Right lung (tissue), 5 donors: ENCODE measurements around the gene CRMP1. TPM values are rescaled to one million over a fixed set of nuclear protein-coding genes. Genes with fewer than 3 reads are reported as not detected.

ENCODE experiments used
- DNase-seq, 2 donors: peaks; one replicate each; pipeline ENCODE4 v3.0.0-alpha.2; 2013
- polyA plus RNA-seq, 5 donors: library from polyadenylated mRNA; unstranded; fragments of 120-200 nt; gene quantifications; one replicate each; pipeline versions ENCODE4 v1.2.1 to v1.2.3, GENCODE V29; 2013; ENCODE audit warnings: inconsistent platforms in 1 of 5, low replicate concordance in 1 of 5; ENCODE audit not compliant: insufficient read length in 5 of 5, insufficient read depth in 1 of 5

The CRMP1 gene
- polyA plus RNA-seq, 5 donors: 59.0 to 66.5 (median 61.3) TPM

DNA sequence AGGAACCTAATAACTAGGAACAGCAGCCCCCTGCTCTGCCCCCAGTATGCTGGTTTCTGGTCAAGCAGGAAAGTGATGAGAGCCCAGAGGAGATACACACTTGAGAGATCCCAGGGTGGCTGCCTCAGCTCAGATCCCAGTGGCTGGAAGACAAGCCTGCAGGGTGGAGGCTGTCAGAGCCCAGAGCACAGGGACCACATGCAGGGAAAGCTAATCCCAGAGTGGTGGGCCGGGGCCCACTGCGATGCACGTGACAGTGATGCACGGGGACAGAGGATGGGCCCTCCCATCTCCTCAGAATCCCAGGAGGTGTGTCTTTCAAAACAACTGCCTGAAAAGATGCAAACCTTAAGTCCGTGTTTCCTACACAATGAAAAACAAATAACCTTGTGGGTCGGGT lies 29.1 kb upstream of the CRMP1 start:
- no peak for DNase-seq

- DNase-seq: no peak
These were observed 28.5 kb upstream of the CRMP1 start for GRCh38 chr4:5921101-5921980.

DNA sequence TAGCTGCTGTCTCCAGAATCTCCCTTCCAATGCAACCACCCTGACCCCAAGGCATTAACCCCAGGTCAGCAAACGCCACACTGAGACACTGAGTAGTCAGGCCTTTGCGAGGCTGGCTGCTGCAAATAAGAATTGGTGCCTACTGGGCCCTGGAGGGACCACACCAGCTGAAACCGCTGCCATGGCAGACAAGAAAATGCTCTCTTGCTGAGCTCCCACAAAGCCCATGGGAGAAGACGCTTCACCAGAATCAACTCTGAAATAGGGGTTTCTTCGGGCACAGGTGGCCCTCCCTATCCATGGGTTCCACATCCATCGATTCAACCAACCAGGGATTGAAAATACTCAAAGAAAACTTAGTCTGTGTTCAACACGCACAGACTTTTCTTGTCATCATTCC lies 26.7 kb upstream of the CRMP1 start:
- no peak for DNase-seq

DNA sequence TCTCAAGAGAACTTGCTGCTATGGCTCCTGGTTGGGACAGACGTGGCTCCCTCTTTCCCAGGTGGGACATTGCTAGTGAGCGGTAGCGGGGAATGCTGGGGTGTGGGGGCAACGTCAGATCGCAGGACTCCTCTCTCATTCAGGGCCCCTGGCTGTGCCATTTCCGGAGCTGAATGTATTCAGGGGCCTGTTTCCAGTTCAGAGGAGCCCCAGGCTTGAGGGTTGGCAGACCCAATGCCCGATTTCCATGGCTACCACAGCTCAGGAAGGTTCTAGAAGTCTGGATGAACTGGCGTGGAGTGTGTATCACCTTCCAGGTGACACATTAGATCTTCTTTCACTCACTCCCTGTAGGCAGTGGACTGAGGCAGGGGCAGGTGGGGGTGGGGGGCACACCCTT lies 26.2 kb upstream of the CRMP1 start:
- no peak for DNase-seq

GRCh38 chr4:5918331-5918985 lies 25.6 kb upstream of the CRMP1 start:
- no peak for DNase-seq

DNA sequence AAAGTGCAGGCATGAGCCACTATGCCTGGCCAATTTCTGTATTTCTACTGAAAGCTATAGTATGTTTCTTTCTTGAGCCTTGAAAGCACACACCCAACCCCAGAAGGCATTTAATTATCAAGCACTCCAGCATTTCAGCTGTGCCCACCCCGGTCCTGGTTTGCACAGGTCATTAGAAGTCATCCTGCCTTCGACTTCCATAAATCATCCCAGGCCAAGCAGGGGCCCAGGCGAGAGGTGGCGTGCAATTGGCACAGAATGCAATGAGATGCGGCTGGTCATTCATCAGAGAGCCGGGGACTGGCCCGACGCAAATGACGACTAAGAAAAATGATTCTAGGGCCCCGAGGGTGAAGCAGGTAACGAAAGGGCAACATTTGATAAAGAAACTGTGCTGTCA lies 24.8 kb upstream of the CRMP1 start:
- DNase-seq: no peak

DNA sequence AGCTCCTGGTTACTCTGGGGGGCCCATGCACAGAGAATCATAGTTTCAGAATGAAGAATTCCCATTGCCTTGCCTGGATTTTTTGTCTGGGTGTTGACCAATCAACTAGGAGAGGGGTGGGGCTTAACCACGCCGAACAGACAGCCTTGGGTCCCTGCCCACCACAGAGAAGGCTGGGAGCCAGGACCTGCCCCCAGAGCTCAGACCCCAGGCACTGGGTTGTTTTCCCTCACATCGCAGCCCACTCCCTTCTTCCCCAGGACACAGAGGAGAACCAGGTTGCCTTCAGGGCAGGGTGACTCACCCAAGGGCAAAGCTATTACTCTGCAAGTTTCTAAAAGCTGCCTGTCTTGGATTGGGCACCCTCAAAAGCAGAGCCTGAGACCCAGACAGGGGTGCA lies 23.3 kb upstream of the CRMP1 start:
- DNase-seq: no peak

- no peak for DNase-seq
These were observed 20.6 kb upstream of the CRMP1 start for GRCh38 chr4:5913454-5913853.

DNA sequence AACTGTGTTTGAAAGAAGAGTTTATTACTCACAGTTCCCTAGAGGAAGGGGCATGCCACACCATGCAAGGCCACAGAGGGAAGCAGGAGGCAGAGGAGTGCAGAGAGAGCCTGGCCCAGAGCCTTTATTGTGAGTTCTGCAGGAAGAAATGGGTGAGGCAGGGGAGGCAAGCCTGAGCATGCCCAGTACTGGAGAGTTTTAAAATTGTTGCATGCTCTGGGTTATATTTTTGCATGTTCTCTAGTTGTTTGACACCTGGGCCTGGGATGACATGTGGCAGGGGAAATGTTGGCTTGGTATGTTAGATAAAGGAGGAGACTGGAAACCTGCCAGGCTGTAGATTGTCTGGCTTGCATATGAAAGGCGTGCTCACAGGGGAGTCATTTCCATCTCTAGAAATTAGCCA lies 19.7 kb upstream of the CRMP1 start:
- DNase-seq: no peak

DNA sequence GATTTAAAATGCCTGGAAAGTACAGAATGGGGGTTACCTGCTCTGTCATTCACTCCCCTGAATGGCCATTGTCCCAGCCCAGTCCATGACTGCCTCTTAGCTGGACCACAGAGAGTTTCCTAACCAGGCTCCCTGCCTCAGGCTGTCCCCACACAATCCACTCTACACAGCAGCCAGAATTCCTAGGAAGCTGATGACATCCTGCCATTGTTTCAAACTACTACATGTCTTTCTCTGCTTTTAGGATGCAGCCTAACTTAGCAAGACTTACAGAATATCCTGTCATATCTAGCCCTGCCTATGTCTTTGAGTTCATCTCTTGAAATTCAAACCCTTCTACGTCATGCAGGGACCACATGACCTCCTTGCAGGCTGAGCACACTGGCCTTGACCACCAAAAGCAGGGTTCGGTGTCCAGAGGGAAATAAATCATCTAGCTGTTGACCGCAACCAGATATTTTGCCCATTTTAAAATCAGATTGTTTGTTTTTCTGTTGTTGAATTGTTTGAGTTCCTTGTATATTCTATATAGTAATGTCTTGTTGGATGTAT lies 16.1 kb upstream of the CRMP1 start:
- no peak for DNase-seq

GRCh38 chr4:5906191-5906590 lies 13.3 kb upstream of the CRMP1 start:
- DNase-seq: no peak

- no peak for DNase-seq
These were observed 12.8 kb upstream of the CRMP1 start for GRCh38 chr4:5905714-5906113.

- DNase-seq: no peak
These were observed 8.0 kb upstream of the CRMP1 start for GRCh38 chr4:5900844-5901243.

DNA sequence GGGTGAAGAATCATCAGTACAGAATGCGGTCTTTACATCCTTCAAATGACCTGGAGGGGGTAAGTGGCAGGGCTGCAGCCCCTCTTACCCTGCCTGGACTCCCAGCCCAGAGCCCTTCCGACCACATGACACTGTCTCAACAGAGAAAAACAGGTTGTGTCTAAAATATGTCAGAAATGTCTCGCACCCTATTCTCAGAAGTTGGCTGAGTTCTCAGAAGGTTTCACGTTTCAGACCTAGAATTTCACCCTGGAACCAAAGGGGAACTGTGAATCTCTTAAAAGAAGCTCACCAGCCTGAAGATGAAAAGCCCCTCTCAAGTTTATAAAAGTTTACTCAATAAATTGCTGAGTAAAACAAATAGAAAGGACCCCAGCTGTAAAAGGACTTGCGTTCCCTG lies 7.0 kb upstream of the CRMP1 start:
- DNase-seq: no peak

DNA sequence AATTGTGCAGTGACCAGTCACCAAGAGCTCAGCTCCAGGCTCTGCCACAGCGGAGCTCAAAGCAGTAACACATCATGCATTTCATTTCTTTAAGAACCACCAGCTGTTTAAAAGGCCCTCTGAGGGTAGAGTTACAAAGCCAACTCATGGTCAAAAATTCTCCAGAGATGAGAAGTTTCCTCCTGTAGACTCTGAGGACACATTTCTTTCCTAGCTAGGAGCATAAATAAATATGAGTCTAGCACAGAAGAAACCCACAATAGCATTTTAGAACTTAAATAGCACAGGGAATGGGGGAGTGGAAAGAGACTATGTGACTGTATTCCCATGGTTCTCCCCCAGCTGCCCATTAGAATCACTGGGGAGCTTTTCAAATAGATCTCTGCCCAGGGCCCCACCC lies 6.5 kb upstream of the CRMP1 start:
- DNase-seq: no peak

DNA sequence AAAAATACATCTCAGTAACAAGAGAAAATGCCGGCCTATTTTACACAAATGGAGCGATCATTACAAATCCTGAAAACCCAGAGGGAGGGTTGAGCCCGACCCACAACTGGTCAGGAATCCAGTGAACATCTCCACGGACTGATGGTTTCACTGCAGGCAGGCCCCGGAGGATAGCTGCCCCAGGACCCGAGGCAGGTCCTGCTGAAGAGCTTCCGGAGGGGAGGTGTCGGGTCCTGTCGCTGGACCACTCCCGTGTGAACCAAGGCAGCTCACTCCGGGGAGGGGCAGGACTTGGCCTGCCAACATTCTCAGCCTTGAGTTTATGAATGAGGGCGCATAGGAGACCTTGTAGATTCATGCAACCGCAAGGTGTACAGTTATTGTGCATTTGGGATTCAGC lies 4.8 kb upstream of the CRMP1 start:
- no peak for DNase-seq

GRCh38 chr4:5895287-5895686 lies 2.4 kb upstream of the CRMP1 start:
- DNase-seq: no peak

DNA sequence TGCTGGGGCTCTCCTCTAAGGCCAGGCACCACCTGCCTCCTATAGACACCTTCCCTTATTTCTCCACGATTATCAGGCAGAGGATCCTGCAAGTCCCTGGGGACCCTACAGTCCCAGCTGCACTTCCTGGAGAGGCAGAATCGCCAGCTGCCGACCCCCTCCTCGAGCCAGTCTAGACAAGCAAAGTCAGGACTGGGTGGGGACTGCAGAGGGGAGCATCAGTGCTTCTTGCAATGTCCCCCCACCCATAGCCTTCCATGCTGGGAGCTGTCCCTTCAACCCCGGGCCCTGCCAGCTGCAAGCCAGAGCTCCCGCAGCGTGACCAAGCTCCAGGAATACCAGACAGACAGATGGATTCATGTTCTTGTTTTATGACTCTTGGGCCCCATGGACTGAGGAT lies 1.4 kb upstream of the CRMP1 start:
- DNase-seq: no peak

DNA sequence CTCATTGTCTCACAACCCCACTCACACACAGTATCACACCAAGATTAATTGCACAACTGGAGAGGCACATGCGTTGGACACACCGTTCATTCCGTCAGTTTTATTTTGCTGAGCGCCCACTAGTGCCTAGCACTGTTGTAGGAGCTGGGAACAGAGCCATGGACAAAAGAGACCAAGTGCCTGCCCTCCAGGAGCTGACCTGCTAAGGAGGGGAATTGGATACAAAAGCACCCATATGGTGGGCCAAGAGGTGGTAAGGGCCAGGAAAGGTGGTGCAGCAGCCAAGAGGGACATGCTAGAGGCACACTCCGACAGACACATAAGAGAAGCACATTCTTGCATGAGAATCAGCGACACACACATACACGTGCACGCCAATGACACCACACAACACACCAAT lies 705 bp upstream of the CRMP1 start:
- no peak for DNase-seq

DNA sequence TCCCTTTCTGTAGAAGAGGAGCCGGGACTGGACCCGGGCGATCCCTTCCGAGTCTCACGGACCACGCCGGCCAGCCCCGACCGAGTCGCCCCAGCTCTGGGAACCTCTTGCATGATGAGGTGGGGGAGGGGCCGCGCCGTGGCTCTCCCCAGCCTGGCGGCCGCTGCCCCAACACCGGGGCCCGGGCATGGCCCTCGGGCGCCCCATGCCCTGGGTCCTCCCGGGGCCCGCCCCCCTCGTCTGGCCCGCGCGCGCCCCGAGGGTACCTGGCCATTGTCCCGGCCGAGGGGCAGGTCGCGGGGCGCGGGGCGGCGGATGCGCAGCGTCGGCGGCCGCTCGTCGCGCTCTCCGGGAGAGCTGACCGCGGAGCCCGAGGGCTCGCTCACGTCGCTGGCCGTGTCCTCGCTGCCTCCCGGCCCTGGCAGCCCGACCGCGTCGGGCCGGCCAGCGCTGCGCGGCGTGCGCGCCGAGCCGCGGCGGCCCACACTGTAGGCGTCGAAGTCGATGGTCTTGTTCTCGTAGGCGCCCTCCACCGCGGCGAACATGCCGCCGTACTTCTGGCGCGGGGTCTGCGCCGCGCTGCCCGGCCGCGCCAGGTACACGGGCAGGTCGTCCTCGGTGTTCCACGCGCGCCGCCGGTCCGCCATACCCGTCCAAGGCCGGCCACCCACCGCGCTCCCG lies 423 bp downstream of the CRMP1 start:
- DNase-seq: no peak

DNA sequence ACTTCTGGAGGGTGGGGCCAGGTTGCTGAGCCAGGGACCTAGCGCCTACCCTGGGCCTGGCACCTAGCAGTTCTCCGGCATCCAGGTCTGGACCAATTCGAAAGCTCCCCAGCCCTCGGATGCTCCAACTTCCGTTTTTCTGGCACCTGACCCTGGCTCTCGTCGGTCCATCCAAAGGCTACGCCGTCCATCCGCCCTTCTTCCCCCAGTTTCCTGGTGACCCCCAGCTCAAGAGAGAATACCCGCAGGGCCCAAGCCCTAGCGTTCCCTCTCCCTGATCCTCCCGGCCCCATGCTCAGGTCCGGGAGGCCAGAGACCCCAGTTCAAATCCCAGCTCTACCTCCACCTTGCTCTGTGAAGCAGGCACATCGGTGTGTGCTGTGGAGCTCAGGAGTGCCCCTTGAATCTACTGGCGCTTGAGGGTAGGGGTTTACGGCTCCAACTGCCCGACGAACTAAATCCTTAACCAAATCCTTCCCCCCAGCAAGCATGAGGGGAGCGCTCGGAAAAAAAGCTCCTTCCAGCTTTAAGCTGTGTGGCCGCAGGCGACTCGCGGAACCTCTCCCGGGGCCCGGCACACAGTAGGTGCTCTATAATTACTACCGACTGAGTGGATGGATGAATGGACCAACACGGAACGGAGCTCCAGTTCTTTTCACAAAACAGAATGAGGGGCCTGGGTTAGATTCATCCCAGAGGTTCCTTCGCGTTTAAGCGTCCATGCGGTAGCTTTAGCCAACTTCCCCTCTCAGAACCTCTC lies 1.1 kb downstream of the CRMP1 start:
- DNase-seq: no peak
